ENCODE measurements around the gene KLHL22. TPM values are rescaled to one million over a fixed set of nuclear protein-coding genes. Genes with fewer than 3 reads are reported as not detected.
"Not testable (repeated sequence)": the region's sequence is repeated elsewhere in the genome, so short reads cannot be mapped to it uniquely, and the experiment has no call there.

The KLHL22 gene
- total and polyA plus RNA-seq, 2 of the 8 experiments (the other 6 are each of a cell fraction or from before 2014, with no cell fraction given) = 9.4 to 16.2 TPM

- no peak for TF ChIP-seq SAP30 (IDR thresholded peaks at IDR 0.05; ENCODE audit: insufficient read depth, insufficient replicate concordance, low read length)
- TF ChIP-seq, protein P1, sequence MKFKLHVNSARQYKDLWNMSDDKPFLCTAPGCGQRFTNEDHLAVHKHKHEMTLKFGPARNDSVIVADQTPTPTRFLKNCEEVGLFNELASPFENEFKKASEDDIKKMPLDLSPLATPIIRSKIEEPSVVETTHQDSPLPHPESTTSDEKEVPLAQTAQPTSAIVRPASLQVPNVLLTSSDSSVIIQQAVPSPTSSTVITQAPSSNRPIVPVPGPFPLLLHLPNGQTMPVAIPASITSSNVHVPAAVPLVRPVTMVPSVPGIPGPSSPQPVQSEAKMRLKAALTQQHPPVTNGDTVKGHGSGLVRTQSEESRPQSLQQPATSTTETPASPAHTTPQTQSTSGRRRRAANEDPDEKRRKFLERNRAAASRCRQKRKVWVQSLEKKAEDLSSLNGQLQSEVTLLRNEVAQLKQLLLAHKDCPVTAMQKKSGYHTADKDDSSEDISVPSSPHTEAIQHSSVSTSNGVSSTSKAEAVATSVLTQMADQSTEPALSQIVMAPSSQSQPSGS (IDR thresholded peaks at IDR 0.05; ENCODE audit: low read length) = no peak
- TF ChIP-seq SP1 (IDR thresholded peaks at IDR 0.05; ENCODE audit: low read depth, low read length) = no peak
- no peak for TF ChIP-seq YY1 (IDR thresholded peaks at IDR 0.05; ENCODE audit: low read depth, low read length)
- TF ChIP-seq MAFK (IDR thresholded peaks at IDR 0.05; ENCODE audit: low read depth, low read length) = no peak
- TF ChIP-seq KDM1A (IDR thresholded peaks at IDR 0.05; ENCODE audit: borderline replicate concordance, low read length) = no peak
These were observed 24.3 kb downstream of the KLHL22 start (continued) for GRCh38 chr22:20471126-20471833.

GRCh38 chr22:20470525-20470924 lies 25.1 kb downstream of the KLHL22 start:
- not testable (repeated sequence) for H3K4ac ChIP-seq (replicated peaks; ENCODE audit: insufficient read length, low read depth, low read length); H3K4me3 ChIP-seq (ENCODE audit: extremely low read depth in 1 of 4, insufficient read depth in 2 of 4, low read depth in 3 of 4, low read length in 4 of 4); H2BK120ac ChIP-seq (replicated peaks; ENCODE audit: low read depth, low read length); H4K8ac ChIP-seq (ENCODE audit: extremely low read depth, insufficient read depth, low read length); H4K20me1 ChIP-seq (replicated peaks in 1 of 2; ENCODE audit: control insufficient read depth in 1 of 2, insufficient read depth in 2 of 2, low read length in 2 of 2); H4K91ac ChIP-seq (replicated peaks; ENCODE audit: insufficient read length, low read length); H2BK5ac ChIP-seq (ENCODE audit: low read depth, low read length); H3K27me3 ChIP-seq (replicated peaks in 1 of 4; ENCODE audit: control insufficient read depth in 3 of 4, extremely low read depth in 1 of 4, insufficient read depth in 3 of 4, low read length in 3 of 4); H3K4me2 ChIP-seq (ENCODE audit: insufficient read depth in 1 of 2, low read depth in 2 of 2, low read length in 2 of 2); H3K18ac ChIP-seq (ENCODE audit: extremely low read depth, low read length); DNase-seq (ENCODE audit: low read depth in 1 of 2, low spot score in 2 of 2); H2BK15ac ChIP-seq (ENCODE audit: low read length); H3K14ac ChIP-seq (ENCODE audit: insufficient read length); H3K23ac ChIP-seq (ENCODE audit: insufficient read length); H3K79me2 ChIP-seq (ENCODE audit: control insufficient read depth in 1 of 2, insufficient read depth in 2 of 2, low read length in 2 of 2); H2BK12ac ChIP-seq (ENCODE audit: low read depth, low read length); H3K4me1 ChIP-seq (replicated peaks in 1 of 4; ENCODE audit: control insufficient read depth in 3 of 4, insufficient read depth in 4 of 4, low read length in 3 of 4); H3K36me3 ChIP-seq (ENCODE audit: control insufficient read depth in 2 of 4, insufficient read depth in 4 of 4, low read length in 3 of 4); H4K5ac ChIP-seq (ENCODE audit: insufficient read length, low read depth, low read length); H2BK20ac ChIP-seq (ENCODE audit: low read length); H3K9ac ChIP-seq (replicated peaks in 1 of 4; ENCODE audit: extremely low read depth in 1 of 4, low read depth in 3 of 4, low read length in 3 of 4); H3K23me2 ChIP-seq (ENCODE audit: low read depth, low read length); H2AK5ac ChIP-seq (ENCODE audit: low read depth, low read length); H3K27ac ChIP-seq (ENCODE audit: low read depth, low read length); H2AFZ ChIP-seq (ENCODE audit: low read length); H3K9me3 ChIP-seq (ENCODE audit: insufficient read depth in 2 of 2, low read depth in 1 of 2, low read length in 1 of 2); FAIRE-seq; H3K56ac ChIP-seq (replicated peaks; ENCODE audit: insufficient read length, low read depth, low read length); H3K79me1 ChIP-seq (ENCODE audit: low read depth, low read length)
- 100% methylated on average over 2 of the region's 2 CpGs; no CpG with 5 or more reads in 1 of the 2 experiments for WGBS, 2 experiments (ENCODE audit: extremely low coverage in 1 of 2, insufficient coverage in 1 of 2, insufficient read length in 1 of 2, insufficient replicate concordance in 2 of 2, low coverage in 1 of 2, low lambda C conversion rate in 2 of 2, missing lambda C conversion rate in 1 of 2)
- POLR2A ChIA-PET (ENCODE audit: partially characterized antibody) = interaction anchor here (0.7 kb wide), 1 partner anchor 10 kb away, joined by 3 read pairs; no protein-coding TSS in a partner anchor
- CTCF ChIA-PET (ENCODE audit: partially characterized antibody) = interaction anchor here (0.6 kb wide), 1 partner anchor 11 kb away, joined by 3 read pairs; no protein-coding TSS in a partner anchor

All from H1 (cell line).